ENCODE results near the gene MYBL2.

- no peak for TF ChIP-seq KLF10 (tag by site-specific recombination; IDR thresholded peaks at IDR 0.05)
- TF ChIP-seq, protein P1, sequence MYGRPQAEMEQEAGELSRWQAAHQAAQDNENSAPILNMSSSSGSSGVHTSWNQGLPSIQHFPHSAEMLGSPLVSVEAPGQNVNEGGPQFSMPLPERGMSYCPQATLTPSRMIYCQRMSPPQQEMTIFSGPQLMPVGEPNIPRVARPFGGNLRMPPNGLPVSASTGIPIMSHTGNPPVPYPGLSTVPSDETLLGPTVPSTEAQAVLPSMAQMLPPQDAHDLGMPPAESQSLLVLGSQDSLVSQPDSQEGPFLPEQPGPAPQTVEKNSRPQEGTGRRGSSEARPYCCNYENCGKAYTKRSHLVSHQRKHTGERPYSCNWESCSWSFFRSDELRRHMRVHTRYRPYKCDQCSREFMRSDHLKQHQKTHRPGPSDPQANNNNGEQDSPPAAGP (tag by site-specific recombination; IDR thresholded peaks at IDR 0.05) = no peak
- TF ChIP-seq ZNF473 (tag by site-specific recombination; IDR thresholded peaks at IDR 0.05) = no peak
- no peak for TF ChIP-seq ZNF157 (tag by site-specific recombination; IDR thresholded peaks at IDR 0.05)
- TF ChIP-seq, protein P2, sequence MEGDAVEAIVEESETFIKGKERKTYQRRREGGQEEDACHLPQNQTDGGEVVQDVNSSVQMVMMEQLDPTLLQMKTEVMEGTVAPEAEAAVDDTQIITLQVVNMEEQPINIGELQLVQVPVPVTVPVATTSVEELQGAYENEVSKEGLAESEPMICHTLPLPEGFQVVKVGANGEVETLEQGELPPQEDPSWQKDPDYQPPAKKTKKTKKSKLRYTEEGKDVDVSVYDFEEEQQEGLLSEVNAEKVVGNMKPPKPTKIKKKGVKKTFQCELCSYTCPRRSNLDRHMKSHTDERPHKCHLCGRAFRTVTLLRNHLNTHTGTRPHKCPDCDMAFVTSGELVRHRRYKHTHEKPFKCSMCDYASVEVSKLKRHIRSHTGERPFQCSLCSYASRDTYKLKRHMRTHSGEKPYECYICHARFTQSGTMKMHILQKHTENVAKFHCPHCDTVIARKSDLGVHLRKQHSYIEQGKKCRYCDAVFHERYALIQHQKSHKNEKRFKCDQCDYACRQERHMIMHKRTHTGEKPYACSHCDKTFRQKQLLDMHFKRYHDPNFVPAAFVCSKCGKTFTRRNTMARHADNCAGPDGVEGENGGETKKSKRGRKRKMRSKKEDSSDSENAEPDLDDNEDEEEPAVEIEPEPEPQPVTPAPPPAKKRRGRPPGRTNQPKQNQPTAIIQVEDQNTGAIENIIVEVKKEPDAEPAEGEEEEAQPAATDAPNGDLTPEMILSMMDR (tag by site-specific recombination; IDR thresholded peaks at IDR 0.05) = no peak
- TF ChIP-seq ZNF292 (tag by site-specific recombination; IDR thresholded peaks at IDR 0.05; ENCODE audit: borderline replicate concordance, low read depth) = no peak
- no peak for TF ChIP-seq ZNF112 (tag by site-specific recombination; IDR thresholded peaks at IDR 0.05)
These were observed 35.3 kb upstream of the MYBL2 start for GRCh38 chr20:43631598-43631997.
